ENCODE measurements around the gene CAV3. TPM values are rescaled to one million over a fixed set of nuclear protein-coding genes. Genes with fewer than 3 reads are reported as not detected.

CAV3 gene
- total RNA-seq, 5 donors from 2014 or later (not counting 1 experiment from before 2014, with no cell fraction given) = not detected

DNA sequence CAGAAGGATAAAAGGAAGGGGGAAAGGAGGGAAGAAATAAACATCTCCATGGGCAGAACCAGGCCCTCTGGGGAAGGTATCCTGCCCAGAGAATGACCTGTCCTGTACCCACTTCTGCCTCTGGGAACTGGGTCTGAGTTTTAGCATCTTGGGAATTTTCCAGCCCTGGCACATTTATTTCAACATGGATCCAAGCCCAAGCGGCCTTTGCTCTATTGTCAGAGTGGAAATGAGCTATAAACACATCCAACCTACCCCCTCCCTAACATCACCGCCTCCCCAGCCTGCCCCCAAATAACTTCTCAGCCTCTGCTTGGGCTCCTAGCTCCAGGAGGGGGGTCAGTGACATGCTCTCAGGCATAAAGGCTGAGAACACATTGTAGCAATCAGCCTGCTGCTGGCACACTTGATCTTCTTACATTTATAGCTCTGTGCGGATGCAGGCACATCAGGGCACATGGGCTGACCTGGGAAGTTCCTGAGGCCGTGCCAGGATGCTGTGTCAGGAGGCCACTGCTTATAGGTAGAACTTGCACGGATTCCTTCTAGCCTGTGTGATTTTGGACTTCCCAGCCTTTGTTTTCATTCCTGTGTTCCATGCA is 40.4 kb downstream of the CAV3 start:
- no peak overlapping the region for H3K27ac Mint-ChIP-seq
- Histone ChIP-seq H3K4me3 (ENCODE audit: control insufficient read depth in 1 of 2, extremely low read depth in 1 of 2, low read length in 1 of 2) (no peak overlapping the region), H3K4me1 (ENCODE audit: control insufficient read depth in 1 of 2, extremely low read depth in 1 of 2, insufficient read depth in 2 of 2, low read length in 2 of 2) (peaks cover 0 to 5% of the 10 kb centered on the region in 2 experiments), H3K36me3 (ENCODE audit: control insufficient read depth in 2 of 2, extremely low read depth in 1 of 2, insufficient read depth in 1 of 2, low read length in 1 of 2) (no peaks in the 10 kb centered on the region), H3K9me3 (no peaks in the 10 kb centered on the region), H3K27me3 (replicated peaks in 1 of 2; ENCODE audit: control insufficient read depth in 2 of 2, extremely low read depth in 1 of 2, insufficient read depth in 2 of 2, low read length in 1 of 2) (peaks cover 0 to 20% of the 10 kb centered on the region in 2 experiments), H3K27ac (ENCODE audit: low read length) (no peak overlapping the region)
- DNase-seq = no peak
- ATAC-seq (replicated peaks in 1 of 4) = no peak
- ChIA-PET CTCF (no interaction called here), POLR2A (interaction anchor here in 1 of 2 donors (0.5 kb wide), 1 partner anchor 61 kb away, joined by 3 read pairs; no protein-coding TSS in a partner anchor)
- H3K4me3 Mint-ChIP-seq = no peak overlapping the region
- H3K4me1 Mint-ChIP-seq = peaks cover 6 to 8% (median 7%) of the 10 kb centered on the region in 3 donors
- no peaks in the 10 kb centered on the region for H3K36me3 Mint-ChIP-seq
- WGBS (ENCODE audit: insufficient coverage) = 67% methylated on average over 3 of the region's 5 CpGs
- no peaks in the 10 kb centered on the region for H3K9me3 Mint-ChIP-seq
- peaks cover 38 to 40% of the 10 kb centered on the region in 2 donors for H3K27me3 Mint-ChIP-seq

DNA sequence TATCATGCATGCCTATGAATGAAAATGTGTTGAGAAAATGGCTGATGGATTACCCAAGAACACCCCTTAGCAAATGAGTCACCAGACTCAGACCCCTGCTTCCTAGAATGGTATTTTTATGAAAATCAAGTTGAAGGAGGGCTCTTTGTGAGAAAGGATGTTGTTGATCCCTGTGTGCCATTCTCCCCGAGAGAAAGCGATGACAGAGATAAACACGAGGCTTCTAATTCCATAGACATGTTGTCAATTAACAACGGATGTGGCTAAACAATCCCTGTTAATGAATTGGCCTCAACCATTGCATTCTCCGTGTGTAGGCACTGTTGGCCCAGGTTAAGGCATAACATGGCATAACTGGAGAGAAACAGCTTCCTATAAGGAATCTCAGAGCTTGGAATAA is 41.6 kb downstream of the CAV3 start:
- Histone ChIP-seq H3K27me3 (replicated peaks in 1 of 2; ENCODE audit: control insufficient read depth in 2 of 2, extremely low read depth in 1 of 2, insufficient read depth in 2 of 2, low read length in 1 of 2) (peaks cover 0 to 12% of the 10 kb centered on the region in 2 experiments), H3K4me1 (ENCODE audit: control insufficient read depth in 1 of 2, extremely low read depth in 1 of 2, insufficient read depth in 2 of 2, low read length in 2 of 2) (no peaks in the 10 kb centered on the region), H3K27ac (ENCODE audit: low read length) (no peak overlapping the region), H3K36me3 (ENCODE audit: control insufficient read depth in 2 of 2, extremely low read depth in 1 of 2, insufficient read depth in 1 of 2, low read length in 1 of 2) (no peaks in the 10 kb centered on the region), H3K4me3 (ENCODE audit: control insufficient read depth in 1 of 2, extremely low read depth in 1 of 2, low read length in 1 of 2) (no peak overlapping the region), H3K9me3 (no peaks in the 10 kb centered on the region)
- no peak overlapping the region for H3K4me3 Mint-ChIP-seq
- CTCF ChIA-PET = no interaction called here
- DNase-seq (no peak), ATAC-seq (replicated peaks in 1 of 4) (no peak)
- H3K4me1 Mint-ChIP-seq = no peaks in the 10 kb centered on the region
- no peak overlapping the region for H3K27ac Mint-ChIP-seq
- POLR2A ChIA-PET = no interaction called here
- no peaks in the 10 kb centered on the region for H3K9me3 Mint-ChIP-seq
- WGBS (ENCODE audit: insufficient coverage) = 90% methylated on average over 5 of the region's 5 CpGs
- no peaks in the 10 kb centered on the region for H3K36me3 Mint-ChIP-seq
- H3K27me3 Mint-ChIP-seq = peaks cover 29% of the 10 kb centered on the region in 2 donors

DNA sequence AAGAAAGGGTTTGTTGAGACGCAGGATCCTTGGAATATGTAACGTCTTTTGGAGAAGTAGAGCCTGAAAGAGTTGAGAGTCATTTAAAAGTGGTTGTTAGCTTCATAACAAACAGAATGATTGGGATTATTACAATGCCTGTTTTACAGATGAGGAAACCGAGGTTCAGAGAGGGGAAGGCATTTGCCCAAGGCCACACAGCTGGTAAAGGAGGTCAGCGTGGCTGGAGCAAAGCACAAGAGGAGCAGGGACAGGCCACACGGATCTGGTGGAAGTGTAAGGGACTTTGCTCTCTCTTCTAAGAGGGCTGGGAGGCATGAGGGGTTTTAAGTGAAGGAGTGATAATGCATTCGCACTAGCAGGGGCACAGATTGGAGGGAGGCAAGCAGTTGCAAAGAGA is 42.0 kb downstream of the CAV3 start:
- DNase-seq (no peak), ATAC-seq (replicated peaks in 1 of 4) (no peak)
- Histone ChIP-seq H3K4me1 (ENCODE audit: control insufficient read depth in 1 of 2, extremely low read depth in 1 of 2, insufficient read depth in 2 of 2, low read length in 2 of 2) (no peaks in the 10 kb centered on the region), H3K27ac (ENCODE audit: low read length) (no peak overlapping the region), H3K36me3 (ENCODE audit: control insufficient read depth in 2 of 2, extremely low read depth in 1 of 2, insufficient read depth in 1 of 2, low read length in 1 of 2) (no peaks in the 10 kb centered on the region), H3K9me3 (no peaks in the 10 kb centered on the region), H3K4me3 (ENCODE audit: control insufficient read depth in 1 of 2, extremely low read depth in 1 of 2, low read length in 1 of 2) (no peak overlapping the region), H3K27me3 (replicated peaks in 1 of 2; ENCODE audit: control insufficient read depth in 2 of 2, extremely low read depth in 1 of 2, insufficient read depth in 2 of 2, low read length in 1 of 2) (peaks cover 0 to 9% of the 10 kb centered on the region in 2 experiments)
- H3K27me3 Mint-ChIP-seq = peaks cover 24 to 27% of the 10 kb centered on the region in 2 donors
- no peaks in the 10 kb centered on the region for H3K36me3 Mint-ChIP-seq
- H3K27ac Mint-ChIP-seq = no peak overlapping the region
- H3K4me1 Mint-ChIP-seq = no peaks in the 10 kb centered on the region
- no peaks in the 10 kb centered on the region for H3K9me3 Mint-ChIP-seq
- 80% methylated on average over 6 of the region's 6 CpGs for WGBS (ENCODE audit: insufficient coverage)
- no peak overlapping the region for H3K4me3 Mint-ChIP-seq
- CTCF ChIA-PET = no interaction called here
- POLR2A ChIA-PET = no interaction called here

- no peak for DNase-seq
- H3K27me3 Mint-ChIP-seq = peaks cover 17 to 24% of the 10 kb centered on the region in 2 donors
- CTCF ChIA-PET = no interaction called here
- H3K4me3 Mint-ChIP-seq = no peak overlapping the region
- 100% methylated on average over 1 of the region's 4 CpGs for WGBS (ENCODE audit: insufficient coverage)
- no peaks in the 10 kb centered on the region for H3K9me3 ChIP-seq
- no peaks in the 10 kb centered on the region for H3K36me3 Mint-ChIP-seq
- H3K4me1 ChIP-seq (ENCODE audit: control insufficient read depth in 1 of 2, extremely low read depth in 1 of 2, insufficient read depth in 2 of 2, low read length in 2 of 2) = no peaks in the 10 kb centered on the region
- POLR2A ChIA-PET = no interaction called here
- no peaks in the 10 kb centered on the region for H3K9me3 Mint-ChIP-seq
- H3K36me3 ChIP-seq (ENCODE audit: control insufficient read depth in 2 of 2, extremely low read depth in 1 of 2, insufficient read depth in 1 of 2, low read length in 1 of 2) = no peaks in the 10 kb centered on the region
- ATAC-seq (replicated peaks in 1 of 4) = no peak
- H3K27me3 ChIP-seq (replicated peaks in 1 of 2; ENCODE audit: control insufficient read depth in 2 of 2, extremely low read depth in 1 of 2, insufficient read depth in 2 of 2, low read length in 1 of 2) = peaks cover 0 to 7% of the 10 kb centered on the region in 2 experiments
- no peak overlapping the region for H3K4me3 ChIP-seq (ENCODE audit: control insufficient read depth in 1 of 2, extremely low read depth in 1 of 2, low read length in 1 of 2)
- no peak overlapping the region for H3K27ac ChIP-seq (ENCODE audit: low read length)
- H3K4me1 Mint-ChIP-seq = no peaks in the 10 kb centered on the region
- no peak overlapping the region for H3K27ac Mint-ChIP-seq
Observed at GRCh38 chr3:8776406-8776805, 42.8 kb downstream of the CAV3 start.

DNA sequence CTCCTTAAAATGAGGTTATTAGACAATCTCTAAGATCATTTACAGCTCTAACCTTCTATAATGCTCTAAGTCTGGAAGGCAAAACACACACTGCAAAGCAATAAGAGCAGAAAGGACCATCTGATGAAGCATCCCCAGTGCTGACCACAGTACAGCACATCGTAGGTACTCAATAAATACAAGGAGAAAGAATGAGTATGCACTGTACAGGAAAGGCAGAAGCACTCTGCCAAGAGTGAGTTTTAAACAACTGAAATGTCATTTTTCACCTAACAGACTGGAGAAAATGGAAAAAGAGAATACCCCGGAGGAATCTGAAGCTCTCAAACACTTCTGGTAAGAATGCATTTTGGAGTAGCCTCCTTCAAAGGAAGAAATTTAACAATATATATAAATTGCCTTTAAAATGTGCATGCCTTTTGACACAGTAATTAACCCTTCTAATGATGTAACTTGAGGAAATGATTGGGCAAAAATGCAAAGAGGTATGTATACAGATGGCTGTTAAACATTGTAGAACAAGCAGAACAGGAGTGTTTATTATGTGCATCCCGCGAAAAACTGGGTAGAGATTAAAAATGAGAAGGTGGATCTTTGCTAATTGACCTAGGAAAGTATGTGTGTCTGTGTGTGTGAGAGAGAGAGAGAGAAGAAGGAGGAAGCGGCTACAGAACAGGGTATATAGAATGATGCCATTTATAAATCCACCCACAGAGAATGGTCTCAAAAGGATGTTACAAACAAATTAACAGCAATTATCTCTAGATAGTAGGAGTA is 43.8 kb downstream of the CAV3 start:
- ATAC-seq (replicated peaks in 1 of 4) (no peak), DNase-seq (no peak)
- ChIA-PET CTCF (interaction anchor here in 1 of 2 donors (0.7 kb wide), 1 partner anchor 8 kb away, joined by 3 read pairs; the partner anchor contains the start of gene OXTR), POLR2A (no interaction called here)
- Mint-ChIP-seq H3K27ac (no peak overlapping the region), H3K4me1 (no peaks in the 10 kb centered on the region), H3K9me3 (no peaks in the 10 kb centered on the region), H3K4me3 (no peak overlapping the region), H3K36me3 (no peaks in the 10 kb centered on the region), H3K27me3 (peaks cover 12 to 21% of the 10 kb centered on the region in 2 donors)
- Histone ChIP-seq H3K27me3 (replicated peaks in 1 of 2; ENCODE audit: control insufficient read depth in 2 of 2, extremely low read depth in 1 of 2, insufficient read depth in 2 of 2, low read length in 1 of 2) (peaks cover 0 to 7% of the 10 kb centered on the region in 2 experiments), H3K4me3 (ENCODE audit: control insufficient read depth in 1 of 2, extremely low read depth in 1 of 2, low read length in 1 of 2) (no peak overlapping the region), H3K27ac (ENCODE audit: low read length) (no peak overlapping the region), H3K4me1 (ENCODE audit: control insufficient read depth in 1 of 2, extremely low read depth in 1 of 2, insufficient read depth in 2 of 2, low read length in 2 of 2) (no peaks in the 10 kb centered on the region), H3K36me3 (ENCODE audit: control insufficient read depth in 2 of 2, extremely low read depth in 1 of 2, insufficient read depth in 1 of 2, low read length in 1 of 2) (no peaks in the 10 kb centered on the region), H3K9me3 (no peaks in the 10 kb centered on the region)
- WGBS (ENCODE audit: insufficient coverage) = 82% methylated on average over 2 of the region's 5 CpGs

DNA sequence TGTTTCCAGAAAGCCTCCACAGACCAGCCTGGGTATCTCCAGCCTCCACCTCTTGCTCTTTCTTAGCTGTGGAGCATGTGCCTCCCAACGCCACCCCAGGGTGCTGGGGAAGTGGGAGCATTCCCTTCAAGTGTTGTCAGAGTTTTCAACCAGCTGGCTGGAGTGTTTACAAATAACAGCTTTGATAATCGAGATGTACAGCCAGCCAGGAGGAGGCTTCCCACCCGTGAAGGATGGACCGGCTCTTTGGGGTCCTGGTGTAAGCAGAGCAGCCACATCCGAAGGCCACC is 44.3 kb downstream of the CAV3 start:
- Mint-ChIP-seq H3K36me3 (no peaks in the 10 kb centered on the region), H3K27me3 (peaks cover 12 to 21% of the 10 kb centered on the region in 2 donors), H3K4me3 (no peak overlapping the region), H3K27ac (no peak overlapping the region), H3K4me1 (no peaks in the 10 kb centered on the region), H3K9me3 (no peaks in the 10 kb centered on the region)
- H3K27me3 ChIP-seq (replicated peaks in 1 of 2; ENCODE audit: control insufficient read depth in 2 of 2, extremely low read depth in 1 of 2, insufficient read depth in 2 of 2, low read length in 1 of 2) = peaks cover 0 to 7% of the 10 kb centered on the region in 2 experiments
- WGBS (ENCODE audit: insufficient coverage) = 95% methylated on average over 2 of the region's 5 CpGs
- H3K9me3 ChIP-seq = no peaks in the 10 kb centered on the region
- CTCF ChIA-PET = interaction anchor here in 1 of 2 donors (0.7 kb wide), 1 partner anchor 8 kb away, joined by 3 read pairs; the partner anchor contains the start of gene OXTR
- no peak overlapping the region for H3K27ac ChIP-seq (ENCODE audit: low read length)
- no peaks in the 10 kb centered on the region for H3K36me3 ChIP-seq (ENCODE audit: control insufficient read depth in 2 of 2, extremely low read depth in 1 of 2, insufficient read depth in 1 of 2, low read length in 1 of 2)
- DNase-seq = no peak
- no peak for ATAC-seq (replicated peaks in 1 of 4)
- POLR2A ChIA-PET = no interaction called here
- no peaks in the 10 kb centered on the region for H3K4me1 ChIP-seq (ENCODE audit: control insufficient read depth in 1 of 2, extremely low read depth in 1 of 2, insufficient read depth in 2 of 2, low read length in 2 of 2)
- no peak overlapping the region for H3K4me3 ChIP-seq (ENCODE audit: control insufficient read depth in 1 of 2, extremely low read depth in 1 of 2, low read length in 1 of 2)
